Measurements from ENCODE around the gene COL6A1.

GRCh38 chr21:45991606-45992300 is 10.2 kb downstream of the COL6A1 start:
- no peak for TF ChIP-seq ATF3 (CRISPR knock-in tag; conservative IDR thresholded peaks at IDR 0.05)
- no peak for TF ChIP-seq GABPB1 (CRISPR knock-in tag; IDR thresholded peaks at IDR 0.05)
- TF ChIP-seq AR (CRISPR knock-in tag; IDR thresholded peaks at IDR 0.05): no peak
- TF ChIP-seq CTCF (IDR thresholded peaks at IDR 0.05): no peak
- TF ChIP-seq TCF7 (CRISPR knock-in tag; IDR thresholded peaks at IDR 0.05; ENCODE audit: low read depth): no peak
- TF ChIP-seq E2F5 (CRISPR knock-in tag; IDR thresholded peaks at IDR 0.05): no peak
